Liver (tissue), 9 donors: ENCODE data around the gene RFX8. TPM values are rescaled to one million over a fixed set of nuclear protein-coding genes. Genes with fewer than 3 reads are reported as not detected.

Source experiments
- DNase-seq: peaks from one replicate; pipeline ENCODE4 v3.0.0-alpha.2; 2017; ENCODE audit warnings: low spot score
- H3K27ac ChIP-seq, 2 donors: one replicate each; pipeline ENCODE4 v1.7.0; 2013; ENCODE audit warnings: inconsistent platforms in 2 of 2, low read length in 2 of 2, control low read depth in 1 of 2, low read depth in 1 of 2, mild to moderate bottlenecking in 1 of 2
- H3K27me3 ChIP-seq, 4 donors: one replicate each; pipeline versions ENCODE4 v1.6.1 to v1.7.0; 2013; ENCODE audit warnings: low read length in 3 of 4, inconsistent platforms in 1 of 4, mild to moderate bottlenecking in 1 of 4, moderate library complexity in 1 of 4; ENCODE audit not compliant: control insufficient read depth in 4 of 4, insufficient read depth in 4 of 4
- H3K36me3 ChIP-seq, 4 donors: one replicate each; pipeline versions ENCODE4 v1.6.1 to v1.7.0; 2013; ENCODE audit warnings: low read length in 3 of 4, mild to moderate bottlenecking in 3 of 4, low read depth in 1 of 4, moderate library complexity in 1 of 4; ENCODE audit not compliant: control insufficient read depth in 4 of 4, insufficient read depth in 3 of 4
- H3K4me1 ChIP-seq, 4 donors: one replicate each; pipeline versions ENCODE4 v1.6.1 to v1.7.0; 2013; ENCODE audit warnings: low read length in 3 of 4, mild to moderate bottlenecking in 3 of 4, moderate library complexity in 1 of 4; ENCODE audit not compliant: control insufficient read depth in 4 of 4, insufficient read depth in 4 of 4
- H3K4me3 ChIP-seq, 3 donors: one replicate each; pipeline versions ENCODE4 v1.6.1 to v1.7.0; 2013; ENCODE audit warnings: low read length in 3 of 3, control low read depth in 1 of 3, low read depth in 1 of 3, mild to moderate bottlenecking in 1 of 3
- H3K9ac ChIP-seq, 2 donors: one replicate each; pipeline ENCODE4 v1.7.0; 2013; ENCODE audit warnings: low read length in 2 of 2, mild to moderate bottlenecking in 2 of 2, moderate library complexity in 2 of 2, control low read depth in 1 of 2, low read depth in 1 of 2
- H3K9me3 ChIP-seq, 4 donors: one replicate each; pipeline versions ENCODE4 v1.6.1 to v1.7.0; 2013; ENCODE audit warnings: low read length in 3 of 4; ENCODE audit not compliant: control insufficient read depth in 4 of 4
- ATF3 ChIP-seq: IDR thresholded peaks from 2 replicates; pipeline ENCODE4 v1.6.1; 2016; ENCODE audit warnings: antibody characterized with exemption
- EGR1 ChIP-seq, 2 donors: IDR thresholded peaks; 2 replicates each; pipeline ENCODE4 v1.6.1; 2016 to 2018; ENCODE audit warnings: antibody characterized with exemption in 2 of 2, low read depth in 2 of 2
- FOXA1 ChIP-seq: IDR thresholded peaks from 2 replicates; pipeline ENCODE4 v1.6.1; 2016; ENCODE audit warnings: antibody characterized with exemption
- FOXA2 ChIP-seq: IDR thresholded peaks from 2 replicates; pipeline ENCODE4 v1.6.1; 2016; ENCODE audit warnings: antibody characterized with exemption
- GABPA ChIP-seq, 2 donors: IDR thresholded peaks in 1 of 2; conservative IDR thresholded peaks in 1 of 2; 2 replicates each; pipeline ENCODE4 v1.6.1; 2016; ENCODE audit warnings: antibody characterized with exemption in 2 of 2, mild to moderate bottlenecking in 1 of 2, moderate library complexity in 1 of 2
- HNF4A ChIP-seq, 2 donors: conservative IDR thresholded peaks; 2 replicates each; pipeline ENCODE4 v1.6.1; 2016; ENCODE audit warnings: antibody characterized with exemption in 2 of 2, mild to moderate bottlenecking in 2 of 2
- JUND ChIP-seq, 2 donors: IDR thresholded peaks; 2 replicates each; pipeline ENCODE4 v1.6.1; 2016; ENCODE audit warnings: antibody characterized with exemption in 2 of 2
- MAX ChIP-seq: IDR thresholded peaks from 2 replicates; pipeline ENCODE4 v1.6.1; 2016; ENCODE audit warnings: antibody characterized with exemption
- NR2F2 ChIP-seq: IDR thresholded peaks from 2 replicates; pipeline ENCODE4 v1.6.1; 2016; ENCODE audit warnings: antibody characterized with exemption
- RAD21 ChIP-seq, 2 donors: IDR thresholded peaks; 2 replicates each; pipeline ENCODE4 v1.6.1; 2016; ENCODE audit warnings: antibody characterized with exemption in 2 of 2, mild to moderate bottlenecking in 2 of 2
- RXRA ChIP-seq, 2 donors: IDR thresholded peaks; 2 replicates each; pipeline ENCODE4 v1.6.1; 2017 to 2018; ENCODE audit warnings: antibody characterized with exemption in 2 of 2, mild to moderate bottlenecking in 1 of 2
- SP1 ChIP-seq: IDR thresholded peaks from 2 replicates; pipeline ENCODE4 v1.6.1; 2018; ENCODE audit warnings: antibody characterized with exemption, mild to moderate bottlenecking
- TAF1 ChIP-seq: conservative IDR thresholded peaks from 2 replicates; pipeline ENCODE4 v1.6.1; 2016; ENCODE audit warnings: antibody characterized with exemption, mild to moderate bottlenecking
- ZBTB33 ChIP-seq: IDR thresholded peaks from 2 replicates; pipeline ENCODE4 v1.6.1; 2016; ENCODE audit warnings: antibody characterized with exemption
- WGBS: extraction: QIAGEN DNeasy Blood & Tissue Kit; methylation state at CpG from one replicate; pipeline ENCODE4 v1.1.7; 2013; 5-methylcytosine and 5-hydroxymethylcytosine counted together
- polyA plus RNA-seq, 2 donors: library from polyadenylated mRNA; stranded (reverse) in 1 of 2; unstranded in 1 of 2; fragments of 200-250 nt in 1 of 2; fragments of >200 nt in 1 of 2; fragmentation: Nextera tagmentation in 1 of 2; extraction: Ambion mirVana in 1 of 2; gene quantifications; one replicate each; pipeline versions ENCODE4 v1.2.1 to v1.2.3, GENCODE V29; 2013 to 2015
- total RNA-seq, 2 donors: library from RNA; depleted of rRNA; stranded (reverse); fragments of >200 nt; gene quantifications; one replicate each; pipeline ENCODE4 v1.2.3, GENCODE V29; 2014
- TF ChIP-seq, protein P1 (sequence below): IDR thresholded peaks from 2 replicates; pipeline ENCODE4 v1.6.1; 2016; ENCODE audit warnings: antibody characterized with exemption, mild to moderate bottlenecking
- donor health status: healthy.
- donor health status: healthy.
- donor health status: healthy.
- donor health status: healthy.
- donor health status: healthy.

The RFX8 gene
- total and polyA plus RNA-seq, 4 donors = 0.08 to 0.09 (median 0.09) TPM; not detected in 1

DNA sequence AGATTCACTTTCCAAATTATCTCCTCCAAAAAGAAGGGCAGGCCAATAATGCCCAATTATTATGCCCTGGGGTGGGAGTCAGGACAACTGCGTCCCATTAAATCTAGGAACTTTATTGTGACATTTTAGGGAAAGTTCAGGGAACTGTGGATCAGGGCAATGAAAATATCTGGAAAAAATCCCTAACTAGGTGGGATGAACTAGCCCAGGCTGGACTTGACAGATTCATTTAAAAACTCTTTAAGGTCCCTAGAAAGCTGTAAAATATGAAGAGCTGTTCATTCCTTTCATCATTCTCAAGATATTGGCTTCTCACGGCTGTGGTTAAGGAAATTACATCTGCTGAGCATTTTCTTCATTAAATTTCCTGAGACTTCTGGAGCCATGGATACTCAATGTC is 95.8 kb downstream of the RFX8 start:
- H3K9ac ChIP-seq = no peak overlapping the region
- no peaks in the 10 kb centered on the region for H3K36me3 ChIP-seq
- 91% methylated on average over 2 of the region's 2 CpGs for WGBS
- no peak overlapping the region for H3K4me3 ChIP-seq
- H3K9me3 ChIP-seq = no peaks in the 10 kb centered on the region
- no peaks in the 10 kb centered on the region for H3K27me3 ChIP-seq
- TF ChIP-seq TAF1 = no peak
- no peak for TF ChIP-seq MAX
- TF ChIP-seq RAD21 (IDR thresholded peaks at IDR 0.05) = no peak
- TF ChIP-seq NR2F2 = no peak
- TF ChIP-seq SP1 = no peak
- TF ChIP-seq RXRA (IDR thresholded peaks at IDR 0.05) = no peak
- TF ChIP-seq FOXA1 = no peak
- TF ChIP-seq FOXA2 = no peak
- no peak for TF ChIP-seq HNF4A (conservative IDR thresholded peaks at IDR 0.05)
- no peak for TF ChIP-seq GABPA (IDR thresholded peaks at IDR 0.05 in 1 of 2, conservative IDR thresholded peaks at IDR 0.05 in 1 of 2)
- no peak for TF ChIP-seq ATF3
- no peak for TF ChIP-seq ZBTB33
- TF ChIP-seq EGR1 (IDR thresholded peaks at IDR 0.05; ENCODE audit: low read depth in 2 of 2) = no peak
- H3K4me1 ChIP-seq = no peaks in the 10 kb centered on the region
- no peak overlapping the region for H3K27ac ChIP-seq
- no peak for DNase-seq

DNA sequence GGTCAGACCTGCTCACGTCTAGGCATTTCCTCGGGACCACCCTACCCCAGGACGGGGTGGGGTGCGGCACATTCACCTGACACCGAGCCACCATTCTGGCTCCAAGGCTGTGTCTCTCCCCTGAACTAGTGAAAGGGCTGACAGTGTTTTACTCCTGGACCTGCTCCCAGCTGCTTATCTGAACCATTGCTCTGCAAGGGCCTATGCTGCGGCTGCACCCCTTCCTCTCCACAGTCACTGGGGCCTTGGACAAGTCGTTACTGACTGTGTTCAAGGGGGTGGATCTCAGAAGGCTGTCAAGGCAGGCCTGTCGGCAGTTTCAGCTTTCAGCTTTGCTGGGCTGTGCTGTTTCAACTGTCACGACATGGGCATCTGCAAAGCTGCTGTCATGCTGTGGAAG is 99.3 kb downstream of the RFX8 start:
- H3K4me3 ChIP-seq = no peak overlapping the region
- H3K9ac ChIP-seq = no peak overlapping the region
- no peak for TF ChIP-seq FOXA1
- no peak for TF ChIP-seq NR2F2
- no peaks in the 10 kb centered on the region for H3K9me3 ChIP-seq
- WGBS = 80% methylated on average over 9 of the region's 9 CpGs
- no peaks in the 10 kb centered on the region for H3K36me3 ChIP-seq
- no peak for DNase-seq
- no peaks in the 10 kb centered on the region for H3K27me3 ChIP-seq
- H3K27ac ChIP-seq = no peak overlapping the region
- H3K4me1 ChIP-seq = no peaks in the 10 kb centered on the region

- Histone ChIP-seq H3K27me3 (no peaks in the 10 kb centered on the region), H3K9me3 (no peaks in the 10 kb centered on the region), H3K36me3 (no peaks in the 10 kb centered on the region), H3K4me1 (no peaks in the 10 kb centered on the region), H3K4me3 (no peak overlapping the region), H3K9ac (no peak overlapping the region), H3K27ac (no peak overlapping the region)
- DNase-seq = no peak
- TF ChIP-seq RXRA (IDR thresholded peaks at IDR 0.05) = no peak
- no peak for TF ChIP-seq SP1
- TF ChIP-seq ZBTB33 = no peak
- TF ChIP-seq NR2F2 = no peak
- TF ChIP-seq EGR1 (IDR thresholded peaks at IDR 0.05; ENCODE audit: low read depth in 2 of 2) = no peak
- TF ChIP-seq, protein P1, sequence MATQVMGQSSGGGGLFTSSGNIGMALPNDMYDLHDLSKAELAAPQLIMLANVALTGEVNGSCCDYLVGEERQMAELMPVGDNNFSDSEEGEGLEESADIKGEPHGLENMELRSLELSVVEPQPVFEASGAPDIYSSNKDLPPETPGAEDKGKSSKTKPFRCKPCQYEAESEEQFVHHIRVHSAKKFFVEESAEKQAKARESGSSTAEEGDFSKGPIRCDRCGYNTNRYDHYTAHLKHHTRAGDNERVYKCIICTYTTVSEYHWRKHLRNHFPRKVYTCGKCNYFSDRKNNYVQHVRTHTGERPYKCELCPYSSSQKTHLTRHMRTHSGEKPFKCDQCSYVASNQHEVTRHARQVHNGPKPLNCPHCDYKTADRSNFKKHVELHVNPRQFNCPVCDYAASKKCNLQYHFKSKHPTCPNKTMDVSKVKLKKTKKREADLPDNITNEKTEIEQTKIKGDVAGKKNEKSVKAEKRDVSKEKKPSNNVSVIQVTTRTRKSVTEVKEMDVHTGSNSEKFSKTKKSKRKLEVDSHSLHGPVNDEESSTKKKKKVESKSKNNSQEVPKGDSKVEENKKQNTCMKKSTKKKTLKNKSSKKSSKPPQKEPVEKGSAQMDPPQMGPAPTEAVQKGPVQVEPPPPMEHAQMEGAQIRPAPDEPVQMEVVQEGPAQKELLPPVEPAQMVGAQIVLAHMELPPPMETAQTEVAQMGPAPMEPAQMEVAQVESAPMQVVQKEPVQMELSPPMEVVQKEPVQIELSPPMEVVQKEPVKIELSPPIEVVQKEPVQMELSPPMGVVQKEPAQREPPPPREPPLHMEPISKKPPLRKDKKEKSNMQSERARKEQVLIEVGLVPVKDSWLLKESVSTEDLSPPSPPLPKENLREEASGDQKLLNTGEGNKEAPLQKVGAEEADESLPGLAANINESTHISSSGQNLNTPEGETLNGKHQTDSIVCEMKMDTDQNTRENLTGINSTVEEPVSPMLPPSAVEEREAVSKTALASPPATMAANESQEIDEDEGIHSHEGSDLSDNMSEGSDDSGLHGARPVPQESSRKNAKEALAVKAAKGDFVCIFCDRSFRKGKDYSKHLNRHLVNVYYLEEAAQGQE = no peak
- no peak for TF ChIP-seq ATF3
- TF ChIP-seq HNF4A (conservative IDR thresholded peaks at IDR 0.05) = no peak
- no peak for TF ChIP-seq MAX
- TF ChIP-seq JUND (IDR thresholded peaks at IDR 0.05) = no peak
- TF ChIP-seq GABPA (IDR thresholded peaks at IDR 0.05 in 1 of 2, conservative IDR thresholded peaks at IDR 0.05 in 1 of 2) = no peak
- WGBS = 94% methylated on average over 7 of the region's 7 CpGs
These were observed 99.9 kb downstream of the RFX8 start for GRCh38 chr2:101374821-101375561.
